NB4 (cell line): ENCODE results near the gene PRPF19.

Experiments used
- DNase-seq: peaks from one replicate; pipeline ENCODE4 v3.0.0; 2010; ENCODE audit warnings: low read depth
- H3K4me3 ChIP-seq: one replicate; pipeline ENCODE4 v1.5.1; 2011; ENCODE audit warnings: mild to moderate bottlenecking, low read depth, low read length, moderate library complexity
- CTCF ChIP-seq: IDR thresholded peaks from one replicate; pipeline ENCODE4 v1.5.1; 2012; ENCODE audit warnings: low read depth, low read length
- MAX ChIP-seq: IDR thresholded peaks from 2 replicates; pipeline ENCODE4 v1.6.1; 2011; ENCODE audit warnings: low read depth, low read length
- MYC ChIP-seq: IDR thresholded peaks from 2 replicates; pipeline ENCODE4 v1.6.1; 2011; ENCODE audit warnings: low read depth, low read length
- POLR2A ChIP-seq: IDR thresholded peaks from 2 replicates; pipeline ENCODE4 v1.6.1; 2011; ENCODE audit warnings: mild to moderate bottlenecking; ENCODE audit not compliant: insufficient read length; ENCODE audit errors: extremely low read depth

PRPF19 gene

GRCh38 chr11:60854140-60854846 is 52.1 kb downstream of the PRPF19 start:
- DNase-seq, result peak; percentile 66
- TF ChIP-seq MYC (no peak), MAX (no peak), POLR2A (no peak), CTCF (no peak)
- H3K4me3 ChIP-seq, result no peak overlapping the region

GRCh38 chr11:60852982-60853950 is 53.1 kb downstream of the PRPF19 start:
- H3K4me3 ChIP-seq, result no peak overlapping the region
- no peak for DNase-seq
- TF ChIP-seq CTCF (no peak), POLR2A (no peak), MYC (no peak), MAX (no peak)

- no peak overlapping the region for H3K4me3 ChIP-seq
- TF ChIP-seq MYC, result no peak
- DNase-seq, result no peak
These were observed 54.0 kb downstream of the PRPF19 start for GRCh38 chr11:60852117-60852981.

GRCh38 chr11:60851327-60852104 is 54.9 kb downstream of the PRPF19 start:
- TF ChIP-seq MYC (no peak), CTCF (no peak), POLR2A (no peak), MAX (no peak)
- DNase-seq, result no peak
- no peak overlapping the region for H3K4me3 ChIP-seq

GRCh38 chr11:60849641-60850520 is 56.5 kb downstream of the PRPF19 start:
- H3K4me3 ChIP-seq, result no peak overlapping the region
- TF ChIP-seq MAX, result no peak
- no peak for TF ChIP-seq CTCF
- no peak for TF ChIP-seq POLR2A
- no peak for TF ChIP-seq MYC
- DNase-seq, result no peak
